GM21825 (cell line): ENCODE data around the gene CEP112.
"Not testable (repeated sequence)": the region's sequence is repeated elsewhere in the genome, so short reads cannot be mapped to it uniquely, and the experiment has no call there.

Source experiments
- ATAC-seq: cut with Tn5 transposase; IDR thresholded peaks from one replicate; pipeline ENCODE4 v1.9.1; 2021; ENCODE audit warnings: mild to moderate bottlenecking, moderate library complexity; ENCODE audit not compliant: unreplicated experiment

Gene CEP112

DNA sequence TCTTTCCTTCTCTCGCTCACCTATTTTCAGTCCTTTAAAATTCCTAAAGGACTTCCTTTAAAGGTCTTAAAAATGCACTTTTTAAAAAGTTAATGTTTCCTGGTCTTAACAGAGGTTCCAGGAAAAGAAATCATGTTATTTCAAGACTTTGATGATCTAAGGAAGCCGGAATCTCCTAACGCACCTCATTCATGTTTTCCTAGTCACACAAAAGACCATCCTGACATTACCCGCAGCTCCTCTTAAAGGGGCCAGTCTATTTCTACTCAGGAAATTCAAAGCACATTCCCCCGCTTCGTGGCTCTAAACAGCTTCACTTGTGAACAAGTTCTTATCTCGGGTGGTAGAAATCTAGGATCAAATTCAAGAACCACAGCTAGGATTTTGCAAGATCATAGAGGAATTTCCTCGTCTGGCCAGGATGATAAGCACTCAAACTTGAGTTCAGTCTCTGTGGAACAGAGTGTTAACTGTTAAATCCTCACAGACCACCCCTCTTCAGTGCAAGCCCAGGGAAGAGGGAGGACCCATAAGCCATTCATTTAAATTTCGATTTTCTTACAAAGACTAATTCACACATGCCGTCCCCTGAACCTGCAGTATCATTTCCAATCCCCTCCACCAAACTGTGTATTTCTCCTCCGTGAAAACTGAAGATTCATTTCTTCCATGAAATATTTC is 493.4 kb downstream of the CEP112 start:
- no peak for ATAC-seq

- ATAC-seq, result no peak
Observed at GRCh38 chr17:65697661-65698060, 494.3 kb downstream of the CEP112 start.

DNA sequence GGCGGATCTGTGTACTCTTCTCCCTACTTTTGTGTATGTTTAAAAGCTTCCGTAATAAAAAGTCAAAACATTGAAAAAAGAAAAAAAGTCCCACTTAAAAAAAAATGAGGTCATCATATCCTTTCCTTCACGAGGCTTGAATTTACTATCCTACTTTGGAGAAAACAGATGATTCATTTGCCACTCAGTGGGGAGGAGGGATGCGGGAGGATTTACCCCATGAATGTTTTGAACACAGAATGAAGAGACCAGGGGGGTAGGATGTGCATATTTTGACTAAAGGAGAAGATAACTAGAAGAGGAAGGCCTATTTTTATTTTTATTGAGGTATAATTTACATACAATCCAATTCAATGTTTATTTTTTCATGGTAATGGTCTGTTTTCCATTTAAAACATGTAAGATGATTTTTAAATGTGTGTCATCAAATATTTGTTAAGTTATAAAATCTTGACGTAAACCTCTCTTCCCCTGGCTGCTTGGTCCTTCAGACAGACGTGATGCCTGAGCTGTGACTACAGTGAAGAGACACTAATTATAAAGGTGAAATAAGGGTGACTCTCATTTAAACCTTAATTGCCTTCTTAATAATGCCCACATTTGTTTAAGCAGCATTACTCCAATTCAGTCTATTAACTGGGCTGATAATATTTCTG is 495.1 kb downstream of the CEP112 start:
- ATAC-seq, result no peak

DNA sequence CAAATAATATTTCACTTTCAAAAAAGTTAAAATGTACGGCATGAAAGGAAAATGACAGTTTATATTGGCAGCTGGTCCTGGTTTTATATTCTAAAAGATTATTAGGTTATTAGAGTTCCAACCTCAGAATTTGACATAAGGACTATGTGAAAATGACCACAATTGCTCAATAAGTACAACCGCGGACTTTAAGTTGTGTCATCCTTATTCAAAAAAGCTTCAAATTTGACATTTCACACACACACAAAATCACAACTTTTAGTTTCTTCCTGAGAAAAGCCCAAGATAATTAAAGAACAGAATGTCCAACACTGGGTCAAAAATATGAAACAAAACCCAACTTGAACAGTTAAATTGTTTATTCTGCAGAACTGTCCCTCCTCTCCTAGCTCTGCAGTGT is 497.3 kb downstream of the CEP112 start:
- ATAC-seq, result no peak

- ATAC-seq, result no peak
Observed at GRCh38 chr17:65690626-65691310, 501.2 kb downstream of the CEP112 start.

DNA sequence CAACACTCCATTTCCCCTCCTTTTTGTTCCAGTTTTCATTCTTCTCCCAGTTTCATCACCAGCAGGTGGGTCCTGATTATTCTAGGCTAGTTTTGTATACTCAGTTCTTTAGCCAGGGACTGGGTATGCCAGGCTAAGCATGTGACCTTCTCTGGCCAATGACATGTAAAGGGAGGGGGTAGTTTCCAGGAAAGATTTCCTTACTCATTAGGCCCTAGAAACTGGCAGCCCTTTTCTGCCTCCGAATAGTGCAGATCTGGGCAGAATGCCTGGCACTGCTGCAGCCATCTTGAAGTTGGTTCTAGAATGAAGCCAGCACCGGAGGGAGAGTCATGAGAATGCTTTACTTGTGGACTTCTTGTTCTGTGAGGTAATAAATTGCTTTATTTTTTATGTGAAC is 503.6 kb downstream of the CEP112 start:
- no peak for ATAC-seq

- no peak for ATAC-seq
Observed at GRCh38 chr17:65685110-65685509, 506.8 kb downstream of the CEP112 start.

DNA sequence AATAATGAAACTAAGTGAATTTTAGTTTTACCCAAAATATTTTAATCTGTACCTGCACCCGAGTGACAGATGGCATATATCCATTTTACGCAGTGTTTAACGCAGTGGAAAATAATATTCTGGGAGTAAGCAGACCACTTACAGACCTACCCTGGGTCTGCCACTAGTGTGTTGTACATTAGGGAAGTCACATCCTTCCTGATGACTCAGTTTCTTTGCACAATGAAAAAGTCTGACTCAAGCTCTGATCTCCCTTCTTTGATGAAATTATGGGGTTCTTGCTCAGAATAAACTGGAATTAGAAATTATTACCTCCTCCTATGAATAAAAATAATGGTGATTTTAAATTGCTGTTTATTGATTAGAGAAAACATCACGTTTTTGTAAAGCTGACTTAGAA is 507.3 kb downstream of the CEP112 start:
- no peak for ATAC-seq

DNA sequence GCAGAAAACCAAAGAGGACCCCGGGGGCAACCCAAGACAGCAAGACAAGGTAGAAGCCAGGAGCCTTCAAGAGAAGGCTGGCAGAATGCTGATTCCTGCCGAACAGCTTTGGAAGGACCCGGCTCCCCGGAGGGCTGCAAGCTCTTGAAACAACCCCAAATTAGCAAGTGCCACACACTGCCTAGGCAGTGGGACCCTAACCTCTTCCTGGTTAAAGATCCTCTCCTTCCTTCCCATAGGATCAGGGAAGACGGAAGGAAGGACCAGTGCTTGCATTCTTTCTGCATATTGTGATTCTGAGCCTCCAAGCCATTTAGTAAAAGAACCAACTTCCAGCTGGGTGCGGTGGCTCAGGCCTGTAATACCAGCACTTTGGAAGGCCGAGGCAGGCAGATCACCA is 508.5 kb downstream of the CEP112 start:
- no peak for ATAC-seq

DNA sequence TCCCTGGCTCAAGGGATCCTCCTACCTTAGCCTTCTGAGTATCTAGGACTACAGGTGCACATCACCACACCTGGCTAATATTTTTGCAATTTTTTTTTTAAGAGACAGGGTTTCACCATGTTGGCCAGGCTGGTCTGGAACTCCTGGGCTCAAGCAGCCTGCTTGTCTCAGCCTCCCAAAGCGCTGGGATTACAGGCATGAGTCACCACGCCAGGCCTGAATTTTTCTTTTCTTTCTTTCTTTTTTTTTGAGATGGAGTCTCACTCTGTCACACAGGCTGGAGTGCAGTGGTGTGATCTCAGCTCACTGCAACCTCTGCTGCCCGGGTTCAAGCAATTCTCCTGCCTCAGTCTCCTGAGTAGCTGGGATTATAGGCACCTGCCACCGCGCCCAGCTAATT is 510.2 kb downstream of the CEP112 start:
- ATAC-seq, result not testable (repeated sequence)

GRCh38 chr17:65679165-65679845 is 512.6 kb downstream of the CEP112 start:
- ATAC-seq, result no peak

DNA sequence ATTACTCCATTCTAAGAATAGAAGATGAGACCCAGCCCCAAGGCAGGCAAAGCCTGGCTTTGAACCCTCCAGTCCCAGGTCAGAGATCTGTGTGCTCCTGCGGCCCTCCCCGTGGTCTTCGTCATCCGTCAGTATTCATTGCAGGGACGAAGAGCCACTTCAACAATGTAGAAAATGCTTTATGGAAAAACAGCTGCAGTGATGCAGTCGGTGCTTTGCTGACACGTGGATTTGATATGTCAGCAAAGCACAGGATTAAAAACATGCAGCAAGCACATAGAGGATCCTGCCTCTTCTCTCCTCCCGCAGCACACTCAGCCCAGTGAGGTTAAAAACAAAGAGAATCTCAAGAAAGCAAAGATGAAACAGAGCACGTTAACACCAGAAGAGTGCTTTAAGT is 513.4 kb downstream of the CEP112 start:
- ATAC-seq, result no peak

- ATAC-seq, result no peak
Observed at GRCh38 chr17:65677932-65678331, 514.0 kb downstream of the CEP112 start.

- ATAC-seq, result no peak
Observed at GRCh38 chr17:65674246-65675045, 517.5 kb downstream of the CEP112 start.

DNA sequence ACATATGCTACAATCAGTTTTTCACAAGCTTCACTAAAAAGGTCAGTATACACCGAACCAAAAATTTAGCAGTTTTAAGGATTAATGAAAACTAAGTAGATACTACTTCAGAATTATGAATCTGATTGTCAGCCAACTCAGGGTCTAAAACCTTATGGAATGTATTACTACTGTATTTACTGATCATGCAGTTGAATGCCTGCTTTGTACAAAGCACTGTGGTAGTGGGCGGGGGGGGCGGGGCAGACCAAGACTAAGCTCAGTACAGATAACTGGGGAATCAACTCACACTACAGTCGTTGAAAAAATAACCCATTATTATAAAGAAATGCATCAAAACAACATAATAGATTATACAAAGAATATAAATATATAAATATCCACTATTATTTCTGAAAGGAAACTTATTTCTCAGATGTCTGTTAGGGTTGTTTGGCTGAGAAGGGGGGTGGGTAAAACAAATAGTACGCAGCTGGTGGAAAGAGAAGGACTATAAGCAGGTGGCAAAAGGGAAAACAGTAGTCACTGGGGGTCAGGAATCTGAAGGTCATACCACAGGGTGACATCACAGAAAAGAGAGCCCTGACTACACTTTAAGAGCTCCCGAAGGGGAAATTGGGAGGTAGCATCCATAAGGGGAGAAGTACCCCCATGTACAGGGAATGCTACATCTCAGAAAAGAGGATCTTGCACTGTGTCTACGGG is 521.1 kb downstream of the CEP112 start:
- ATAC-seq, result no peak

DNA sequence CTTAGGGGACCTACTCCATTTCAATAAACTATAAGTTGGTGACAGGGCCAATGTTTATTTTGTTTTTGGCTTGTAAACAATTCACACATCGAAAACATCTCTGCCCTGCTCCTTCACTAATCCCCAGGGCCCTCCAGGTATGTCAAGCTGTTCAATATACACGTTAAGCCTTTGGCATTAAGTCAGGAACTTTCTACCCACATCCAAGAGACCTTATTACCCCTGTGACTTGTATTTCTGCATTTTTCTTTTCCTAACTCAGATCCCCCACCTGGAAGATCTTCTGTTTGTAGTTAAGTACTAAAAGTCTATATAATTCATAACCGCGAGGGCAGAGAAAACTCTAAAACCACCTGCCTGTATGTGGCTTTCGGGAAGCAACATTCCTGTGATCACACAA is 523.7 kb downstream of the CEP112 start:
- ATAC-seq, result no peak

- ATAC-seq, result no peak
Observed at GRCh38 chr17:65667656-65668055, 524.3 kb downstream of the CEP112 start.

- no peak for ATAC-seq
Observed at GRCh38 chr17:65666876-65667321, 525.0 kb downstream of the CEP112 start.

GRCh38 chr17:65665966-65666365 is 526.0 kb downstream of the CEP112 start:
- ATAC-seq, result no peak

- no peak for ATAC-seq
Observed at GRCh38 chr17:65664696-65665095, 527.2 kb downstream of the CEP112 start.
